Epidermal melanocyte (primary cell): ENCODE measurements around the gene PGM2L1.
"Not testable (repeated sequence)": the region's sequence is repeated elsewhere in the genome, so short reads cannot be mapped to it uniquely, and the experiment has no call there.

Source experiments
- DNase-seq: peaks from one replicate; pipeline ENCODE4 v3.0.0; 2011; ENCODE audit warnings: low spot score; ENCODE audit not compliant: insufficient read length

PGM2L1 gene

GRCh38 chr11:74338963-74339362 lies 59.3 kb downstream of the PGM2L1 start:
- no peak for DNase-seq

GRCh38 chr11:74333193-74333592 lies 65.0 kb downstream of the PGM2L1 start:
- DNase-seq, result no peak

GRCh38 chr11:74332291-74332690 lies 65.9 kb downstream of the PGM2L1 start:
- no peak for DNase-seq

GRCh38 chr11:74331000-74331399 lies 67.2 kb downstream of the PGM2L1 start:
- DNase-seq, result not testable (repeated sequence)

- DNase-seq, result no peak
Observed at GRCh38 chr11:74330075-74330858, 68.0 kb downstream of the PGM2L1 start.

- DNase-seq, result no peak
Observed at GRCh38 chr11:74327076-74327475, 71.2 kb downstream of the PGM2L1 start.

- DNase-seq, result no peak
Observed at GRCh38 chr11:74326665-74327064, 71.6 kb downstream of the PGM2L1 start.

GRCh38 chr11:74325649-74326645 lies 72.3 kb downstream of the PGM2L1 start:
- peak; percentile 66 for DNase-seq

GRCh38 chr11:74322667-74323066 lies 75.6 kb downstream of the PGM2L1 start:
- DNase-seq, result no peak

- DNase-seq, result no peak
Observed at GRCh38 chr11:74321487-74322188, 76.6 kb downstream of the PGM2L1 start.

GRCh38 chr11:74320538-74320937 lies 77.7 kb downstream of the PGM2L1 start:
- no peak for DNase-seq

GRCh38 chr11:74319139-74319816 lies 79.0 kb downstream of the PGM2L1 start:
- no peak for DNase-seq

- no peak for DNase-seq
Observed at GRCh38 chr11:74318241-74318932, 79.8 kb downstream of the PGM2L1 start.

- DNase-seq, result no peak
Observed at GRCh38 chr11:74316772-74317505, 81.3 kb downstream of the PGM2L1 start.

GRCh38 chr11:74312326-74312725 lies 85.9 kb downstream of the PGM2L1 start:
- DNase-seq, result no peak

- DNase-seq, result peak; percentile 36
Observed at GRCh38 chr11:74311352-74311926, 86.8 kb downstream of the PGM2L1 start, which contains the start of gene P4HA3. TSS of gene P4HA3 (minus strand) at chr11:74311640. CDS start at chr11:74311611, 29 bp downstream.

- DNase-seq, result no peak
Observed at GRCh38 chr11:74310857-74311256, 87.4 kb downstream of the PGM2L1 start.

- DNase-seq, result no peak
Observed at GRCh38 chr11:74307434-74307833, 90.8 kb downstream of the PGM2L1 start.
